NCI-H1694 (cell line): Measurements from ENCODE around the gene GPHA2.

Source experiments
- DNase-seq: peaks from one replicate; lab custom pipeline; 2025; lab: John Stamatoyannopoulos, UW

GPHA2 gene

GRCh38 chr11:64910451-64911093 lies 25.1 kb downstream of the GPHA2 start:
- DNase-seq = no peak

GRCh38 chr11:64909653-64910343 lies 25.9 kb downstream of the GPHA2 start:
- no peak for DNase-seq

DNA sequence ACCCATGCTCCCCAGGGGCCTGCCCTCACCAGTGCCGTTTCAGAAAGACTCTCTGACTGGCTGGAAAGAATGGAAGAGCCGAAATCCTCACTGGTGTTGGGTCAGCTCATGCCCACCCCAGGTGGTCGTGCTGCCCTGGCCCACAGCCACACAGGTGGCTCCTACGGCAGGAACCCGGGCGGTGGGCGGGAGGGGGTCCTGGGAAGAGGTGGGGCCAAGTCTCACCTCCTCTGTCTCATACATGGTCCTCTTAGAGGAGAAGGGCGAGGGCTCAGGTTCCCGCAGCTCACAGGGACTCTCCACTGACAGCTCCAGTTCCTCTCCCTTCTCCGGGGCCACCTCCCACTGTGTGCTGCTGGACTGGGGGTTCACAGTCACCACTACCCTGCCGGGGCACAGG lies 26.9 kb downstream of the GPHA2 start:
- DNase-seq = no peak

- DNase-seq = no peak
These were observed 29.4 kb downstream of the GPHA2 start for GRCh38 chr11:64906314-64906635.

DNA sequence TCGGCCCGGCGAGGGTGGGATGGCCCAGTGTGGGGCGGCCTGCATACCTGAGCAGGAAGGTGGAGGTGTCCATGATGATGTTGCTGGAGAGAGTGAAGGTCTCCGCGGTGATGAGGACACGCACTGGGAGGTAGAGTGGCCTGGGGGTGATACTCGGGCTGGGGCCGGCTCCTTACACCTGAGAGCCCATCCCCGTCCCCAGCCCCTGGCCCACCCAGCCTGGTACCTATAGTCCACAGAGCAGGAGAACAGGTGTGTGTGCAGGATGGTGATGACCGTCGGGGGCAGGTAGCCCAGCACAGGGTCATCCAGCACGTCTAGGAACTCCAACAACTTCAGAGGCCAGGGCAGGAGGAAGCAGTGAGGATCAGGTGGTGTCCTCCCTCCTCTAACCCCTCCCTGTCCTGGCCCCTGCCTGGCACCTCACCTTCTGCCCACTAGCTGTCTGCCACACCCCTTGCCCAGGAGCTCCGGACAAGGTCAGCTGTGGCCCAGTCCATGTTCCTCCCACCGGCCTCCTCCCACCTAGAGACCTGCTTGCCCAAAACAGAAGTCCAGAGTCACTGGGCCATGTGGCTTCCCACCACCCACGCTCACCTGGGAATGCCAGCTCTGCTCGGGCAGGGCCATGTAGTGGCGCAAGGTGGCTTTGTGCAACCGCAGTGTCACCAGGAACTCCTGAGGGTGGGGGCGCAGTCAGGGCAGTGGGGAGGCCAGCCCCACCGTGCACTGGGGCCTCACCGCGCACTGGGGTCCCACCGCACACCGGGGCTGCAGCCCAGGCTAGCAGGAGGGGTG lies 30.0 kb downstream of the GPHA2 start:
- DNase-seq = no peak

DNA sequence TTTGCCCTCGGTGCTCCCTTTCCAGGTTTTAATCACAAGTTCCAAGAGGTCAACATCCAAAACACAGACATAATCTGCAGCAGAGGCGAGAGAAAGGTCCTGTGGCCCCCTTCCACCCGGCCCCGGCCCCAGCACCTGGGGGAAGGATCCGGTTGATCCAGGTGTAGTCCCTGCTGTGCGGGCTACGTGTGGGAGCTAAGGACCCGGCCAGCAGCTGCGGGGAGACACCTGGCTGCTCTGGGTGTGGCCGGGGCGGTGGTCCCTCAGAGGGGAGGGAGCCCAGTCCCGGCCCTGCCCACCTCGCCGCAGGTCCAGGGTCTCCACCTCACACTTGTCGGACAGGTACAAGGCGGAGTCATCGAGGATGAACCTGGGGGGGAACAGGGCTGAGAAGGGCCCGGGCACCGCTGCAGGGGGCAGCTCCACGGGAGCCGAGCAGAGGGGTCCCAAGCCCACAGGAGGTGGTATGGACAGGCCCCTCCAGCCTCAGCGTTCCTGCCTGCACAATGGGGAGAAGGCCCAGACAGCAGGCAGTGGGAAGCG lies 32.3 kb downstream of the GPHA2 start:
- DNase-seq = no peak

DNA sequence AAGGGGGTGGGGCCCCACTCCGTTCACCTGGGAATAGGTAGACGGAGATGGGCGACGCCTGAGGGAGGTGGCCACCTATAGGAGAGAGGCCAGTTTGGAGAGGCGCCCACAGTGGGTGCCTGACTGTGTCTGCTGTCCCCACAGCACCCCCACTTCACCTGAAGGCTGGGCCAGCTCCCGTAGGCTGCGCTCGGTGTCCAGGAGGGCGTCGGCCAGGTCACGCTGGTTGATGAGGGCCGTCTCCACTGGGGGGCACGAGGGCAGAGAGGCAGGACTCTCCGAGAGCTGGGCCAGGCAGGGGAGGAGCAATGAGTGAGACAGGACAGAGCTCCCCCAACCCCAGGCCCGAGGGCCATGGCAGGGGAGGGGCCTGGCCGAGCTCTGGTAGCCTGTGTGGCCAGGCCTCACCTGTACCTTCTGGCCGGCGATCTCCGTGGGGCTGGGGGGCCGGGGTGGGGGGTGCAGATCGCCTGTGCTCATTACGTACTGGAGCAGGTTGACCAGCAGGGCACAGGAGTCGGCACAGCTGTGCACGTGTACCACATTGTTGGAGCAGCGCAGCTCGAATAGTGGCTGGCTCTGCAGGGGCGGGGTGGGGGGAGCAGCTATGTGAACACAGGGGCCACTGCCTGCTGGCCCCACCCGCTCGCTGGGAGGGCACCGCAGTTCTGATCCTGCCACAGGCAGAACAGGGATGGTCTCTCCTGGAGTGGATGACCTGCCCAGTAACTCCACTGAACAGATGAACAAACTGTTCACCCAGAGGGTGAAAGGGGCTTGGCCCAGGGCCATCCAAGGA lies 33.4 kb downstream of the GPHA2 start:
- DNase-seq = no peak

- no peak for DNase-seq
These were observed 34.9 kb downstream of the GPHA2 start for GRCh38 chr11:64900774-64901173.

- DNase-seq = no peak
These were observed 35.4 kb downstream of the GPHA2 start for GRCh38 chr11:64900263-64900678.

DNA sequence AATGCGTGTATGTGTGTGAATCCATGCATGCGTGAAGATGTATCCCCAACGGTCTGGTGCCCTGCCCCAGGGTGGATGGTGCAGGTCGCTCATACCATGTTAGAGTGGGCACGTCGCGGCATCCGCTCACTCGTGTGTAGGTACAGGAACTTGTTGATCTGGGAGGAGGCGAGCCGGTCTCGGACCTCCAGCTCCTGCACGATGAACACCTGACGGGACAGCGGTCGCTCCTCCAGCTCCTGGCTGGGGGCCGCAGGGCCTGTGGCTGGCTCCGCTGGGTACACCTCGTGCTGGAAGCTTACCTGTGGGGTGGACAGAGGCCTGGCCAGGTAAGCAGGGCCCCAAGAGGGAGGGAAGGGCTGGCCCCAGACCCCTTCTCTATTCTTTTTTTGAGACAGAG lies 37.2 kb downstream of the GPHA2 start:
- DNase-seq = no peak

DNA sequence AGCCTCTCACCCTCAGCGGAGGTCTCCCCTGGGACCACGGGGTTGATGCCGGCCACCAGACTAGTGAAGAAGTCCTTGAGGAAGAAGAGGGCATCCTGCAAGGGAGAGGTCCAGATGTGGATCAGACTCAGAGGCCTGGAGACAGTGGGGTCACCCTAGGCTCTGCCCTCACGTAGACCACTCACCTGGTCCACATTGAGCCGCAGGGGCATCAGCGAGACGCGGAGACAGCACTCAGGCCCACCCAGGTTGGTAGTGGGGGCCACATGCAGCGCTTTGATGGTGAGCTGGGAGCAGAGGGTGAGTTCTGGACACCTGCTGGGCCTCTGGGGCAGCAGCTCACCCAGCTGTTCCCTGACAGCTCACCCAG lies 37.6 kb downstream of the GPHA2 start:
- no peak for DNase-seq

DNA sequence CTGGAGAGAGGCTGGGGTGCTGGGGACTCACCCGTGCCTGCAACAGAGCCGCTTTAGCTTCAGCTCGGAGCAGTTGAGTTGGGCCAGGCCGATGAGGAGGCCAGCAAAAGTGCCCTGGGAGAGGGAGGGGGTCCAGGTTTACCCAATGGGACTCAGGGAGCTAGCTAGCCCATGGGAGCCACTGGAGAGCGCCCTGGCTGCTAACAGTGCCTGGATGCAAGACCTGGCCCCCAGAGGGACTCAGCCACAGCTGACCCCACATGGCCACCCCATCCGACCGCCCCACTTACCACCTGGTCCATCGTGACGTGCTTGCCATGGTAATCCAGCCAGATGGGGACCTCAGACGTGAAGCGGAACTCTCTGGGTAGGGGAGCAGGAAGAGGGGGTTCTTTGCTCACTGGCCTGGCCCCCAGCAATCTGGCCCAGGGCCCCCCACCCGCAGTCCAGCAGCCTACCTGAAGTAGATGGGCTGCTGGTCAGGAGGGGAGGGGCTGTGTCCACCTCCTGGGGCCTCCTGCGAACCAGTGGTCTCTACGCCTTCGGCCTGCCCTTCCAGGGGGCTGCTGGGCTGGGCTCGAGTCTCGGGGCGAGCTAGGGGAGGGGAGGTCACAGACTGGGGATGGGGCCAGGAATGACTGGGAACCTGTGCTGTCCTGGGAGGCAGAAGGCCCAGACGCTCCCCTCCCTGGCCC lies 38.2 kb downstream of the GPHA2 start:
- no peak for DNase-seq

DNA sequence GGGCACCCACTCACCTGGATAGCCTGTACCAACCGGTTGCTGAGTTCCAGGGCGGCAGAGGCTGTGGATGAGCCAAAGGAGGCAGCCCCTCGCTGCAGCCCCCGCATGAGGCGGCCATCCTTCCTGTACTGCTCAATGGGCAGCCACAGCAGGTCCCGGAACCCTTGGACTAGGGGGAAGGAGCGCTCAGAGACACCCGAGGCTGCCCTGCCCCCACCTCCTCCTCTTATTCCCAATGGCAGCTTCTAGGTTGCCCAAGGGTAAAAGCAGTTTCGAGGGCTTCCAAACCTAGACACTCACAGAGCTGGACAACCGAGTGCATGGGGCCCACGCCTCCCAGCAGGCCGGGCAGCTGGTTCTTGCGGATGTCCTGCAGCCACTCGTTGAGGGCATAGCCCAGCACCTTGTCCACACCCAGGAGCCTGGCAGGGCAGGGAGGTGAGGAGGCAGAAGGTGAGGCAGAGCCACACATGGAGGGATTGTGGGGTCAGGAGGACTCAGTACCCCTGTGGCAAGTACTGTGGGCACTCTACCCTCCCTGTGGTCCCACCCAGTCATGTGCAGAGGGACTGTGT lies 39.2 kb downstream of the GPHA2 start:
- no peak for DNase-seq

DNA sequence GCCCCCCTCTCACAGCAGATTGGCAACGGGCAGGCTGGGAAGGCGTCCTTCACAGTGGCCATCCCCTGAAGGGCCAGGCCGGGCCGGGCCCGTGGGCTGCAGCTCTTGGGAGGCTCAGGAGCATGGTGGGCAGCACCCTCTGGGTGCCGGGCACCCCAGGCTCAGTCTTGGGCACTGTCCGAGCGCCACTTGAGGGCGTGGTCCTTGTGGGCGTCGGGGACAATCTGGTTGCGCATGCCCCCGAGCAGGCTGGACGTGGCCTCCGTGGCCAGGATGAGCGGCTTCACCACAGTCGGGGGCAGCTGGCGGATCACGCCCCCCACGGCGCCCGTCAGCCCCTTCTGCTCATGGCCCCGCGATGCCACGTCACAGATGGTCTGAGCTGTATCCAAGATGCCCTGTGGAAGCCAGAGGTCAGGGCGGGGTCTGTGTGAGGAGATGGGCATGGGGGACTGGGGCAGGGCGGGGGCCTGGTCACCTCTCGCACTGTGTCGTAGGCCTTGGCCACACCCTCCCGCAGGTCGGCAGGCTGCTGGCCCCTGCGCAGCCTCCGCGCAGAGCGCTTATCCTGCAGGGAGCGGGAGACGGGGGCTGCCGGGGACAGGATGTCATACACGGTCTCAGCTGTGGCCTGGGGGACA lies 40.8 kb downstream of the GPHA2 start:
- DNase-seq = no peak

- DNase-seq = peak; percentile 56
These were observed 41.5 kb downstream of the GPHA2 start for GRCh38 chr11:64894070-64894811.

DNA sequence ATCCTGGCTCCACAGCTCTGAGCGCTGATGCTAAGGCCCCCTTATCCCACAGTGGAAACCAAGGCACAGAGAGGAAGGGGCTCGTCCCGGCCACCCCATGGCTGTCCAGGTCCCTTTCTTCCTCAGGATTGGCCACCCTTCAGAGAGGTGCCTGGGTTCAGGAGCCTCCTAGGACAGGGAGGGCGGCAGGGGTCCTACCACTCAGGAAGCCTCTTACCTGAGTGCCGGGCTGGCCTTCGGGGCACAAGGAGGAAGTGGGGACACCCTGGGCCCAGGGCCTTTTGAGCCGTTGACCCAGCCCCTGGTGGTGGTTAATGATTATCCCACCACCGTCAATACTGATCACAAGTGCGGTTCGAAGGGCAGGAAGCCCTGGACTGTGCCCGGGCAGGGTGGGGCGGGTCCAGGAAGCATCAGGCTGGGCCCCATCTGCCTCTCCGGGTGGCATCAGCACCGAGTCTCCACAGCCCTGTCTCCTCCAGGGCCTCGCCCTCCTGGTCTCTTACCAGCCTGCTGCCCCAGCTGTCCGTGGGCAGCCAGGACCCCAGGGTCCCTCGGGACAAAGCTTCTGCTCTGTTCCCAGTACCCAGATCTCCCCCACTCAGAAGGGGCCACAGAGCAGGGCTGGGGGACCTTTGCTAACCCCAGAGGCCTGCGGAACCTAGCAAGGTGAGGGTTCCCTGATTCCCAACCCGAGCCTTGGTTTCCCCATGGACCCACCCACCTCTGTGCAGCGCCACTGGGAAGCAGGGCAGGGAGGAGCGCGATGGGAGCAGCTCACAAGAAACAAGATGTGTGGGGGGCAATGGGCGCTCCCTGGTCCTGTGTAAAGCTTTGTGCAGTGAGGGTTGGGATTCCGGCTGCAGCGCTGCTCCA lies 42.3 kb downstream of the GPHA2 start:
- DNase-seq = no peak

DNA sequence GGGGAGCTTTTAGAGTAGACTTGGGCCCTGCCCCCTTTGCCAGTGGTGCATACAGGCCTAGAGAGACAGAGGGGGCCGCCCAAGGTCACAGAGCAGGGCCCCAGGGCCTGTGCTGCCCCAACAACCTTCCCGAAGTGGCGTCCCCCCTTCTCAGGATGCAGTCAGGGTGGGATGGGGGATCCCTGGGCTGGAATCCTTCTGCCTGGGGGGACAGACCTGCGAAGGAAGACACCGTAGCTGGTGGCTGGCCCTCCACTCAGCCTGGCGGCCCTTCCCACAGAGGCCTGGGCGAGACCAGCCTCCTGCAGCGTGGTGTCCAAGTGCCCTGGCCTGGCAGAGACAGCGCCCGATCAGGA lies 42.9 kb downstream of the GPHA2 start:
- DNase-seq = no peak

DNA sequence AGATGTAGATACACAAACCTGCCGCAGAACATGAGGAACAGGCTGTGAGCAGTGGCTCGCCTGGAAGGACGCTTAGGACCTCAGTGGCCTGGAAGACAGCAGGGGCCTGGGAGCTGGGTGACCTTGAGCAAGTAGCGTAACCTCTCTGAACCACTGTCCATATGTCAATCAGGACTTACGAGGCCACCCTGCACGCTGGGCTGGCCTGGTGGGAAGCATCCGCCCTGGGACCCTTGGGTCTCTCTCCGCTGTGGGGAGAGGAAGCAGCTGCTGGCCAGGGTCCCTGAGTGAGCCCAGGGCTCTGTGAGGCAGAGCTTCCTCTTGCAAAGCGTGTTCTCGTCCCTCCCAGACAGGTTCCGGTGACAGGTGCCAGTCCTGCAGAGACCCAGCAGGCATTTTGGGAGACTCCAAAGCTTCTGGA lies 43.3 kb downstream of the GPHA2 start:
- no peak for DNase-seq

GRCh38 chr11:64891880-64892279 lies 43.8 kb downstream of the GPHA2 start:
- DNase-seq = no peak
